ENCODE data around the gene PTK6. TPM values are rescaled to one million over a fixed set of nuclear protein-coding genes. Genes with fewer than 3 reads are reported as not detected.

The PTK6 gene
- total RNA-seq, 2 experiments from 2014 or later, result 0.21 to 0.53 TPM

- Mint-ChIP-seq H3K36me3 (no peaks in the 10 kb centered on the region), H3K27me3 (peaks cover 36% of the 10 kb centered on the region), H3K9me3 (ENCODE audit: low read depth) (no peaks in the 10 kb centered on the region), H3K27ac (no peak overlapping the region), H3K4me1 (peaks cover 12% of the 10 kb centered on the region), H3K4me3 (no peak overlapping the region)
- DNase-seq (no peak), ATAC-seq (no peak)
- CTCF ChIA-PET, result interaction anchor here (0.8 kb wide), 1 partner anchor 10 kb away, joined by 6 read pairs; no protein-coding TSS in a partner anchor
Observed at GRCh38 chr20:63505723-63506122, 31.5 kb downstream of the PTK6 start.

- Mint-ChIP-seq H3K4me1 (peaks cover 12% of the 10 kb centered on the region), H3K9me3 (ENCODE audit: low read depth) (no peaks in the 10 kb centered on the region), H3K27me3 (peaks cover 34% of the 10 kb centered on the region), H3K4me3 (no peak overlapping the region), H3K36me3 (no peaks in the 10 kb centered on the region), H3K27ac (no peak overlapping the region)
- DNase-seq, result no peak
- CTCF ChIA-PET, result no interaction called here
- ATAC-seq, result no peak
Observed at GRCh38 chr20:63505281-63505680, 31.9 kb downstream of the PTK6 start.

- Mint-ChIP-seq H3K27ac (no peak overlapping the region), H3K27me3 (peaks cover 32% of the 10 kb centered on the region), H3K4me3 (no peak overlapping the region), H3K4me1 (peaks cover 12% of the 10 kb centered on the region), H3K9me3 (ENCODE audit: low read depth) (no peaks in the 10 kb centered on the region), H3K36me3 (no peaks in the 10 kb centered on the region)
- CTCF ChIA-PET, result no interaction called here
- DNase-seq, result no peak
- ATAC-seq, result no peak
Observed at GRCh38 chr20:63504642-63505041, 32.5 kb downstream of the PTK6 start.

- no peaks in the 10 kb centered on the region for H3K36me3 Mint-ChIP-seq
- H3K27me3 Mint-ChIP-seq, result peaks cover 26% of the 10 kb centered on the region
- no peak for DNase-seq
- H3K9me3 Mint-ChIP-seq (ENCODE audit: low read depth), result no peaks in the 10 kb centered on the region
- peaks cover 12% of the 10 kb centered on the region for H3K4me1 Mint-ChIP-seq
- CTCF ChIA-PET, result no interaction called here
- H3K27ac Mint-ChIP-seq, result no peak overlapping the region
- no peak overlapping the region for H3K4me3 Mint-ChIP-seq
- ATAC-seq, result no peak
Observed at GRCh38 chr20:63503524-63503923, 33.7 kb downstream of the PTK6 start.

GRCh38 chr20:63502671-63503172 lies 34.5 kb downstream of the PTK6 start:
- peaks cover 22% of the 10 kb centered on the region for H3K27me3 Mint-ChIP-seq
- ATAC-seq, result no peak
- H3K27ac Mint-ChIP-seq, result no peak overlapping the region
- H3K9me3 Mint-ChIP-seq (ENCODE audit: low read depth), result no peaks in the 10 kb centered on the region
- H3K4me3 Mint-ChIP-seq, result no peak overlapping the region
- peaks cover 7% of the 10 kb centered on the region for H3K4me1 Mint-ChIP-seq
- CTCF ChIA-PET, result no interaction called here
- DNase-seq, result no peak
- H3K36me3 Mint-ChIP-seq, result no peaks in the 10 kb centered on the region

- no peak overlapping the region for H3K27ac Mint-ChIP-seq
- CTCF ChIA-PET, result no interaction called here
- no peak for ATAC-seq
- H3K4me3 Mint-ChIP-seq, result no peak overlapping the region
- peaks cover 5% of the 10 kb centered on the region for H3K4me1 Mint-ChIP-seq
- no peak for DNase-seq
- H3K27me3 Mint-ChIP-seq, result peaks cover 29% of the 10 kb centered on the region
- H3K9me3 Mint-ChIP-seq (ENCODE audit: low read depth), result no peaks in the 10 kb centered on the region
- H3K36me3 Mint-ChIP-seq, result no peaks in the 10 kb centered on the region
Observed at GRCh38 chr20:63501818-63502670, 35.1 kb downstream of the PTK6 start.

- Mint-ChIP-seq H3K36me3 (no peaks in the 10 kb centered on the region), H3K4me3 (no peak overlapping the region), H3K9me3 (ENCODE audit: low read depth) (no peaks in the 10 kb centered on the region), H3K27me3 (peaks cover 36% of the 10 kb centered on the region), H3K4me1 (no peaks in the 10 kb centered on the region), H3K27ac (no peak overlapping the region)
- CTCF ChIA-PET, result no interaction called here
- no peak for DNase-seq
- ATAC-seq, result no peak
Observed at GRCh38 chr20:63500902-63501817, 36.0 kb downstream of the PTK6 start.

GRCh38 chr20:63500151-63500901 lies 36.9 kb downstream of the PTK6 start:
- Mint-ChIP-seq H3K9me3 (ENCODE audit: low read depth) (no peaks in the 10 kb centered on the region), H3K27ac (no peak overlapping the region), H3K4me1 (no peaks in the 10 kb centered on the region), H3K36me3 (no peaks in the 10 kb centered on the region), H3K27me3 (peaks cover 37% of the 10 kb centered on the region), H3K4me3 (no peak overlapping the region)
- DNase-seq (no peak), ATAC-seq (no peak)
- CTCF ChIA-PET, result no interaction called here

- H3K27ac Mint-ChIP-seq, result no peak overlapping the region
- no peak overlapping the region for H3K4me3 Mint-ChIP-seq
- DNase-seq (no peak), ATAC-seq (no peak)
- CTCF ChIA-PET, result no interaction called here
- H3K27me3 Mint-ChIP-seq, result peaks cover 32% of the 10 kb centered on the region
- H3K9me3 Mint-ChIP-seq (ENCODE audit: low read depth), result no peaks in the 10 kb centered on the region
- no peaks in the 10 kb centered on the region for H3K36me3 Mint-ChIP-seq
- H3K4me1 Mint-ChIP-seq, result no peaks in the 10 kb centered on the region
Observed at GRCh38 chr20:63499338-63499969, 37.7 kb downstream of the PTK6 start.

- H3K27me3 Mint-ChIP-seq, result peaks cover 29% of the 10 kb centered on the region
- CTCF ChIA-PET, result no interaction called here
- no peak within 1 kb of the TSS for H3K27ac Mint-ChIP-seq
- no peak within 1 kb of the TSS for H3K4me3 Mint-ChIP-seq
- DNase-seq (no peak), ATAC-seq (peak; percentile 45)
- no peaks in the 10 kb centered on the region for H3K36me3 Mint-ChIP-seq
- no peaks in the 10 kb centered on the region for H3K4me1 Mint-ChIP-seq
- H3K9me3 Mint-ChIP-seq (ENCODE audit: low read depth), result no peaks in the 10 kb centered on the region
Observed at GRCh38 chr20:63498960-63499337, 38.2 kb downstream of the PTK6 start, which contains the start of gene EEF1A2. Gene EEF1A2, minus strand, starts transcription at chr20:63499083. Its CDS starts 1,320 bp downstream, at chr20:63497763.

- H3K4me3 Mint-ChIP-seq, result no peak overlapping the region
- H3K4me1 Mint-ChIP-seq, result no peaks in the 10 kb centered on the region
- no peak for DNase-seq
- no peaks in the 10 kb centered on the region for H3K36me3 Mint-ChIP-seq
- no peak overlapping the region for H3K27ac Mint-ChIP-seq
- no peaks in the 10 kb centered on the region for H3K9me3 Mint-ChIP-seq (ENCODE audit: low read depth)
- no peak for ATAC-seq
- CTCF ChIA-PET, result no interaction called here
- peaks cover 26% of the 10 kb centered on the region for H3K27me3 Mint-ChIP-seq
Observed at GRCh38 chr20:63497946-63498935, 38.9 kb downstream of the PTK6 start.

Data from activated CD8-positive, alpha-beta memory T cell treated with anti-CD3 and anti-CD28 coated beads, Interleukin-2, amount 10 ng/mL, durations not matched to agents 7 days and 5 days (primary cell).